HUES6 (cell line): Measurements from ENCODE around the gene B4GALNT2.
A peak's percentile ranks its signal among the peaks of the same experiment; 100 is the strongest.

Experiments used
- H3K27ac ChIP-seq: 2 replicates; pipeline ENCODE4 v1.7.0; 2013; ENCODE audit warnings: low read depth, mild to moderate bottlenecking, low read length, inconsistent platforms
- H3K27me3 ChIP-seq: 2 replicates; pipeline ENCODE4 v1.6.1; 2013; ENCODE audit warnings: low read length; ENCODE audit not compliant: control insufficient read depth, insufficient read depth
- H3K36me3 ChIP-seq: 2 replicates; pipeline ENCODE4 v1.6.1; 2013; ENCODE audit warnings: low read length; ENCODE audit not compliant: control insufficient read depth, insufficient read depth
- H3K4me1 ChIP-seq: 2 replicates; pipeline ENCODE4 v1.6.1; 2013; ENCODE audit warnings: low read length; ENCODE audit not compliant: control insufficient read depth, insufficient read depth
- H3K4me3 ChIP-seq: 2 replicates; pipeline ENCODE4 v1.5.1; 2013; ENCODE audit warnings: low read depth, low read length
- H3K9ac ChIP-seq: one replicate; pipeline ENCODE4 v1.6.1; 2013; ENCODE audit warnings: mild to moderate bottlenecking, low read length
- H3K9me3 ChIP-seq: 2 replicates; pipeline ENCODE4 v1.6.1; 2013; ENCODE audit warnings: low read depth, low read length; ENCODE audit not compliant: control insufficient read depth, insufficient read depth

The B4GALNT2 gene

GRCh38 chr17:49213399-49213798 lies 80.8 kb downstream of the B4GALNT2 start:
- Histone ChIP-seq H3K27me3 (no peaks in the 10 kb centered on the region), H3K36me3 (no peaks in the 10 kb centered on the region), H3K9ac (no peak overlapping the region), H3K4me3 (no peak overlapping the region), H3K27ac (no peak overlapping the region), H3K9me3 (no peaks in the 10 kb centered on the region), H3K4me1 (peaks cover 40% of the 10 kb centered on the region)

GRCh38 chr17:49213847-49214246 lies 81.3 kb downstream of the B4GALNT2 start:
- Histone ChIP-seq H3K27ac (no peak overlapping the region), H3K36me3 (no peaks in the 10 kb centered on the region), H3K27me3 (no peaks in the 10 kb centered on the region), H3K4me1 (peaks cover 40% of the 10 kb centered on the region), H3K4me3 (no peak overlapping the region), H3K9me3 (no peaks in the 10 kb centered on the region), H3K9ac (no peak overlapping the region)

- Histone ChIP-seq H3K9ac (no peak overlapping the region), H3K9me3 (no peaks in the 10 kb centered on the region), H3K27me3 (no peaks in the 10 kb centered on the region), H3K36me3 (no peaks in the 10 kb centered on the region), H3K4me3 (no peak overlapping the region), H3K27ac (no peak overlapping the region), H3K4me1 (peaks cover 31% of the 10 kb centered on the region)
These were observed 82.2 kb downstream of the B4GALNT2 start for GRCh38 chr17:49214676-49215360.

- H3K4me3 ChIP-seq, result no peak overlapping the region
- H3K4me1 ChIP-seq, result peaks cover 15% of the 10 kb centered on the region
- H3K27ac ChIP-seq, result no peak overlapping the region
- no peak overlapping the region for H3K9ac ChIP-seq
- H3K36me3 ChIP-seq, result no peaks in the 10 kb centered on the region
- no peaks in the 10 kb centered on the region for H3K9me3 ChIP-seq
- no peaks in the 10 kb centered on the region for H3K27me3 ChIP-seq
These were observed 83.9 kb downstream of the B4GALNT2 start for GRCh38 chr17:49216482-49216881.

- Histone ChIP-seq H3K4me1 (peaks cover 15% of the 10 kb centered on the region), H3K9ac (no peak overlapping the region), H3K9me3 (no peaks in the 10 kb centered on the region), H3K27ac (no peak overlapping the region), H3K27me3 (peaks cover 3% of the 10 kb centered on the region), H3K36me3 (no peaks in the 10 kb centered on the region), H3K4me3 (no peak overlapping the region)
These were observed 84.5 kb downstream of the B4GALNT2 start for GRCh38 chr17:49216953-49217650.

GRCh38 chr17:49217651-49218413 lies 85.3 kb downstream of the B4GALNT2 start:
- Histone ChIP-seq H3K4me3 (no peak overlapping the region), H3K9ac (no peak overlapping the region), H3K9me3 (no peaks in the 10 kb centered on the region), H3K27ac (no peak overlapping the region), H3K27me3 (peaks cover 9% of the 10 kb centered on the region), H3K4me1 (peaks cover 15% of the 10 kb centered on the region), H3K36me3 (no peaks in the 10 kb centered on the region)

GRCh38 chr17:49218941-49219913 lies 86.7 kb downstream of the B4GALNT2 start:
- no peaks in the 10 kb centered on the region for H3K9me3 ChIP-seq
- no peak overlapping the region for H3K4me3 ChIP-seq
- H3K36me3 ChIP-seq, result no peaks in the 10 kb centered on the region
- H3K27me3 ChIP-seq, result peaks cover 23% of the 10 kb centered on the region
- no peak overlapping the region for H3K9ac ChIP-seq
- no peak overlapping the region for H3K27ac ChIP-seq
- H3K4me1 ChIP-seq, result peaks cover 11% of the 10 kb centered on the region

- Histone ChIP-seq H3K27me3 (peaks cover 31% of the 10 kb centered on the region), H3K9me3 (no peaks in the 10 kb centered on the region), H3K36me3 (no peaks in the 10 kb centered on the region), H3K9ac (no peak overlapping the region), H3K27ac (no peak overlapping the region), H3K4me1 (peaks cover 19% of the 10 kb centered on the region), H3K4me3 (no peak overlapping the region)
These were observed 87.4 kb downstream of the B4GALNT2 start for GRCh38 chr17:49219987-49220386.

- peaks cover 61% of the 10 kb centered on the region for H3K27me3 ChIP-seq
- no peak overlapping the region for H3K9ac ChIP-seq
- H3K4me1 ChIP-seq, result peaks cover 16% of the 10 kb centered on the region
- H3K4me3 ChIP-seq, result peak overlapping the region; percentile 65
- H3K36me3 ChIP-seq, result no peaks in the 10 kb centered on the region
- no peak overlapping the region for H3K27ac ChIP-seq
- no peaks in the 10 kb centered on the region for H3K9me3 ChIP-seq
These were observed 90.6 kb downstream of the B4GALNT2 start for GRCh38 chr17:49223168-49223516.

- no peak overlapping the region for H3K27ac ChIP-seq
- peak overlapping the region; percentile 65 for H3K4me3 ChIP-seq
- no peaks in the 10 kb centered on the region for H3K9me3 ChIP-seq
- no peak overlapping the region for H3K9ac ChIP-seq
- peaks cover 63% of the 10 kb centered on the region for H3K27me3 ChIP-seq
- H3K36me3 ChIP-seq, result no peaks in the 10 kb centered on the region
- H3K4me1 ChIP-seq, result peaks cover 15% of the 10 kb centered on the region; the same call in 1 of the 2 replicates
These were observed 91.1 kb downstream of the B4GALNT2 start for GRCh38 chr17:49223517-49224197.
